Hepatocyte (in vitro differentiated cells): ENCODE measurements around the gene WNT11.

ENCODE experiments used
- CTCF ChIP-seq: fragments of 200-600 bp; sonication (generic); IDR thresholded peaks from 2 replicates; pipeline ENCODE4 v1.5.1; 2016; ENCODE audit warnings: antibody characterized with exemption, mild to moderate bottlenecking; ENCODE audit not compliant: poor library complexity
- EZH2phosphoT487 ChIP-seq: fragments of 200-600 bp; sonication (generic); IDR thresholded peaks from one replicate; pipeline ENCODE4 v1.6.1; 2018; ENCODE audit warnings: antibody characterized with exemption, mild to moderate bottlenecking, low read depth, moderate library complexity; ENCODE audit not compliant: unreplicated experiment, severe bottlenecking

GRCh38 chr11:76151556-76152085 is 54.7 kb downstream of the WNT11 start:
- TF ChIP-seq CTCF, result no peak
- no peak for TF ChIP-seq EZH2phosphoT487
